Limb (tissue), 2 donors: ENCODE data around the gene C3orf49.

ENCODE experiments used
- DNase-seq, 2 donors: peaks; one replicate each; pipeline ENCODE4 v3.0.0-alpha.2; 2016; ENCODE audit errors: extremely low spot score in 2 of 2

The C3orf49 gene

GRCh38 chr3:63849175-63849574, 30.1 kb downstream of the C3orf49 start:
- no peak for DNase-seq

GRCh38 chr3:63851287-63851686, 32.2 kb downstream of the C3orf49 start:
- no peak for DNase-seq

GRCh38 chr3:63853106-63853505, 34.0 kb downstream of the C3orf49 start:
- DNase-seq = no peak

- DNase-seq = no peak
These were observed 36.3 kb downstream of the C3orf49 start for GRCh38 chr3:63855333-63855940.

GRCh38 chr3:63857311-63857710, 38.2 kb downstream of the C3orf49 start:
- no peak for DNase-seq

GRCh38 chr3:63860776-63861175, 41.7 kb downstream of the C3orf49 start:
- no peak for DNase-seq

- no peak for DNase-seq
These were observed 42.2 kb downstream of the C3orf49 start for GRCh38 chr3:63861306-63861705.

GRCh38 chr3:63862804-63863149, 43.7 kb downstream of the C3orf49 start:
- no peak for DNase-seq

GRCh38 chr3:63863150-63864007, 44.3 kb downstream of the C3orf49 start, which contains the start of the genes ATXN7 and THOC7:
TSS of gene ATXN7 (plus strand) at chr3:63863867. CDS start at chr3:63912599, 48,732 bp downstream.
TSS of gene THOC7 (minus strand) at chr3:63863805. CDS start at chr3:63863790, 15 bp downstream.
- peak; percentile 45 to 82 for DNase-seq

GRCh38 chr3:63864008-63864964, 45.2 kb downstream of the C3orf49 start:
- DNase-seq = peak in 1 of 2 donors; percentile 74

- DNase-seq = no peak
These were observed 45.8 kb downstream of the C3orf49 start for GRCh38 chr3:63864965-63865327.

GRCh38 chr3:63867225-63867624, 48.1 kb downstream of the C3orf49 start:
- no peak for DNase-seq

GRCh38 chr3:63869940-63870614, 51.0 kb downstream of the C3orf49 start:
- DNase-seq = no peak

GRCh38 chr3:63870615-63871005, 51.5 kb downstream of the C3orf49 start:
- DNase-seq = no peak

GRCh38 chr3:63872135-63872924, 53.2 kb downstream of the C3orf49 start:
- no peak for DNase-seq

- no peak for DNase-seq
These were observed 55.7 kb downstream of the C3orf49 start for GRCh38 chr3:63874769-63875168.

- DNase-seq = no peak
These were observed 56.4 kb downstream of the C3orf49 start for GRCh38 chr3:63875510-63875909.

- DNase-seq = no peak
These were observed 57.2 kb downstream of the C3orf49 start for GRCh38 chr3:63876260-63876659.

GRCh38 chr3:63877737-63878393, 58.8 kb downstream of the C3orf49 start:
- DNase-seq = no peak
